H1 (cell line): ENCODE measurements around the gene TCEAL4.

Source experiments
- BACH1 ChIP-seq: IDR thresholded peaks from 2 replicates; pipeline ENCODE4 v1.6.1; 2012; ENCODE audit warnings: low read length, improper control_type of control experiment
- CBX5 ChIP-seq: fragments of 300-800, 300-1000 bp; sonication (generic); IDR thresholded peaks from 2 replicates; pipeline ENCODE4 v1.7.1; 2016; ENCODE audit warnings: antibody characterized with exemption, low read length, low read depth
- CBX8 ChIP-seq: fragments of 300-800, 300-1000 bp; sonication (generic); IDR thresholded peaks from 2 replicates; pipeline ENCODE4 v1.7.1; 2016; ENCODE audit warnings: low read depth, low read length, borderline replicate concordance
- CTCF ChIP-seq, 3 experiments: IDR thresholded peaks; 1 replicate in 2 of 3; 2 replicates in 1 of 3; pipeline versions ENCODE4 v1.5.1 to v1.6.1; 2011; ENCODE audit warnings: low read length in 3 of 3, mild to moderate bottlenecking in 3 of 3, inconsistent platforms in 2 of 3, low read depth in 1 of 3, moderate library complexity in 1 of 3; ENCODE audit not compliant: insufficient read depth in 1 of 3; ENCODE audit errors: control extremely low read depth in 1 of 3
- EP300 ChIP-seq, 2 experiments: IDR thresholded peaks; 1 replicate in 1 of 2; 2 replicates in 1 of 2; pipeline ENCODE4 v1.6.1; 2011 to 2012; ENCODE audit warnings: low read depth in 2 of 2, low read length in 2 of 2, mild to moderate bottlenecking in 2 of 2, borderline replicate concordance in 1 of 2, inconsistent platforms in 1 of 2, moderate library complexity in 1 of 2
- EZH2 ChIP-seq: fragments of 200-600 bp; sonication (generic); IDR thresholded peaks from 2 replicates; pipeline ENCODE4 v1.7.1; 2012; ENCODE audit warnings: low read depth, mild to moderate bottlenecking, moderate library complexity, low read length, inconsistent platforms; ENCODE audit not compliant: severe bottlenecking
- MAFK ChIP-seq: IDR thresholded peaks from 2 replicates; pipeline ENCODE4 v1.6.1; 2012; ENCODE audit warnings: low read depth, mild to moderate bottlenecking, improper control_type of control experiment, low read length
- POLR2A ChIP-seq, 2 experiments: IDR thresholded peaks; 1 replicate in 1 of 2; 2 replicates in 1 of 2; pipeline ENCODE4 v1.6.1; 2011; ENCODE audit warnings: low read depth in 2 of 2, low read length in 2 of 2, mild to moderate bottlenecking in 2 of 2; ENCODE audit errors: control extremely low read depth in 1 of 2
- POLR2AphosphoS5 ChIP-seq: IDR thresholded peaks from 2 replicates; pipeline ENCODE4 v1.6.1; 2011; ENCODE audit warnings: low read depth, low read length
- ZNF274 ChIP-seq: IDR thresholded peaks from 2 replicates; pipeline ENCODE4 v1.7.0; 2012; ENCODE audit warnings: low read length, borderline replicate concordance; ENCODE audit errors: extremely low read depth

GRCh38 chrX:103615781-103616371, 30.6 kb downstream of the TCEAL4 start:
- no peak for TF ChIP-seq EP300 (IDR thresholded peaks at IDR 0.05; ENCODE audit: borderline replicate concordance in 1 of 2, low read depth in 2 of 2, low read length in 2 of 2)
- no peak for TF ChIP-seq POLR2AphosphoS5
- no peak for TF ChIP-seq CTCF (IDR thresholded peaks at IDR 0.05; ENCODE audit: control extremely low read depth in 1 of 3, insufficient read depth in 1 of 3, low read depth in 1 of 3, low read length in 3 of 3)
- TF ChIP-seq MAFK = no peak
- no peak for TF ChIP-seq CBX8
- TF ChIP-seq EZH2 = no peak
- TF ChIP-seq POLR2A (IDR thresholded peaks at IDR 0.05; ENCODE audit: control extremely low read depth in 1 of 2, low read depth in 2 of 2, low read length in 2 of 2) = no peak
- TF ChIP-seq CBX5 = no peak
- no peak for TF ChIP-seq BACH1
- TF ChIP-seq ZNF274 = no peak
